Measurements from ENCODE around the gene FURIN.
A peak's percentile ranks its signal among the peaks of the same experiment; 100 is the strongest.
"Not testable (repeated sequence)": the region's sequence is repeated elsewhere in the genome, so short reads cannot be mapped to it uniquely, and the experiment has no call there.

FURIN gene

DNA sequence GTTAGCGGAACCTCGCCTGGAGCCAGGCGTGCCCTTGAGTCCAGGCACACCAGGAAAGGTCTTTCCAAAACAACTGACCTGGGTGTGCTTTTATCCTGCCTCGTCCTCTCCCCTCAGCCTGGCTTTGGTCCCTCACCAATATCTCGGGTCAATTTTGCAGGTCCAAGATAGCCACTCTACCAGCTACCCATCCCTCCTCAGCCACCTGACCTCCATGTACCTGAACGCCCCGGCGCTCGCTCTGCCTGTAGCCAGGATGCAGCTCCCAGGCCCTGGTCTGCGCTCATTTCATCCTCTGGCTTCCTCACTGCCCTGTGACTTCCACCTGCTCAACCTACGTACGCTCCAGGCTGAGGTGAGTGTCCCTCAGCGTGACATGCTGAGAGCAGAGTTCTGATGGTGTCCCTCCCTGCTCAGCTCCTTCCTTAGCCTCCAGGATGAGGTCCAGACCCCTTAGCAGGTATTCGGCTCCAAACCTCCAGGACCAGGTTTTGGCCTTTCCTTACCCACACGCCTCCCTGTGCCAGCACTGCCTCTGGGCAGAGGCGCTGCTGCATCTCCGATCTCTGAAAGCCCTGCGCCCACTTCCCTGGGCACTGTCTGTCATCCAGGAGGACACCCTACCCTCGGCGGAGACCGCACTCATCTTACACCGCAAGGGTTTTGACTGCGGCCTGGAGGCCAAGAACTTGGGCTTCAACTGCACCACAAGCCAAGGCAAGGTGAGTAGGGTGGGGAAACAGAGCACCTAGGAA is 49.8 kb downstream of the FURIN start:
- no peak for DNase-seq

DNA sequence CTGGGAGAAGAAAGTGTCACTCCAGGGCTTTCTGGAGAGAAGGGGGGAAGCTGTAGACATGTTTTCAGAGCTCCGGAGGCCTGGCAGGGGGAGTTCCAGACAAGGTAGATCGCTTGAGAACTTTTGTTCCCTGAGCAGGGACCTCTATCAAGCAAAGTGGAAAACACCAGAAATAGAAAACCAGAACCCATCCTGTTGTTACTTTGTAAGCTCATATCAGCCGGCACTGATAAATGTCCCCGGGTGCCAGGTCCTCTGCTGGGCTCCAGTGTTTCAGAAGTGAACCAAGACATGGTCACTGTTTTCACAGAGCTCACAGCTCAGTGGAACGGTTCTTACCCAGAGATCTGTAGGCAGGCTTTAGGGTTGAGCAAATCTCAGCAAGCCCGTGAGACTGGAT is 50.4 kb downstream of the FURIN start:
- no peak for DNase-seq

DNA sequence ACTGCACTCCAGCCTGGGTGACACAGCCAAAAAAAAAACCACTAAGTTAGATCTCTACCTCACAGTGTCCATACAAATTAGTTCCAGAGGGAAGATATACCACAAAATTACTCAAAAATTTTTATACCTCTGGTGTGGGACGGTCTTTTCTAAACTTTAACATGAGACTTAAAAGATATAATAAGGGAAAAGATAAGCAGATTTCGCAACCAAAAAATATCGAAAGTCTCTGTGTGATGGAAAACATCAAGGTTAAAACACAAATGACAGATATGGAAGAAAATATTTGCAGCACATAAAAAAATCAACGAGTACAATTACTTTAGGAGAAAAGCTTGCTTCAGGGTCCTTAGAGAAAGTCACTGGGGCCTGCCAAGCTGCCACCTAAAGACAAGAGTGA is 53.5 kb downstream of the FURIN start:
- DNase-seq = no peak

DNA sequence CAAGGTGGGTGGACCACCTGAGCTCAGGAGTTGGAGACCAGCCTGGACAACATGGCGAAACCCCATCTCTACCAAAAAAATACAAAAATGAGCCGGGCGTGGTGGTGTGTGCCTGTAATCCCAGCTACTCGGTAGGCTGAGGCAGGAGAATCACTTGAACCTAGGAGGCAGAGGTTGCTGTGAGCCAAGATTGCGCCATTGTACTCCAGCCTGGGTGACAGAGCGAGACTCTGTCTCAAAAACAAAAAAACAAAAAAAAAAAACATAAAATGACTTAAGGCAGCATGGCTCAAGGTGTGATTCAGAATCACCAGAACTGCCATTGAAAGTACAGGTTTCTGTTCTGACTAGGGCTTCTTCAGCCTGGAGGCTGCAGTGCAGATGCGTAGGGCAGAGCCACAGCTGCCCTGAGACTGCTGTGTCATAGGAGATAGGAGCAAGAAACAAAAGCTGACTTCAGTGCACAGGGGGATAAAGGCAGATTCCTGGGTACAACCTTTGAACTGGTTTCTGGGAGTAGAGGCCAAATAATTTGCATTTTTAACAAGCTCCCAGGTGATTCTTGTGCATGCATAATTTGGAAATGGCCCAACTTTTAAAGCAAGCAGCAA is 54.4 kb downstream of the FURIN start:
- DNase-seq = not testable (repeated sequence)

DNA sequence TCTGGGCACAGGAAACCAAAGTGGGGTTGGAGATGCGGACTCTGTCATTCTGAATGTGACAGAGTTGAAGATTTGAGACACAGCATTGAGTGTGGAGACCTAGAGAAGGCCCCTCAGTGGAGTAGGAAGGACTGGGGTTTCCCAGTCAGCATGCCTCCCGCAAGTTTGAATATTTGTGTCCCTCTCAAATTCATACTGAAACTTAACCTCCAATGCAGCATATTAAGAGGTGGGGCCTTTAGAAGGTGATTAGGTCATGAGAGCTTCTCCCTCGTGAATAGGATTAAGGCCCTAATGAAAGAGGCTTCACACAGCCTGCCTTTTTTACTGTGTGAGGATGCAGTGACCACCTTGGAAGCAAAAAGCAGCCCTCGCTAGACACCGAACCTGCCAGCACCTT is 56.0 kb downstream of the FURIN start:
- DNase-seq = no peak

DNA sequence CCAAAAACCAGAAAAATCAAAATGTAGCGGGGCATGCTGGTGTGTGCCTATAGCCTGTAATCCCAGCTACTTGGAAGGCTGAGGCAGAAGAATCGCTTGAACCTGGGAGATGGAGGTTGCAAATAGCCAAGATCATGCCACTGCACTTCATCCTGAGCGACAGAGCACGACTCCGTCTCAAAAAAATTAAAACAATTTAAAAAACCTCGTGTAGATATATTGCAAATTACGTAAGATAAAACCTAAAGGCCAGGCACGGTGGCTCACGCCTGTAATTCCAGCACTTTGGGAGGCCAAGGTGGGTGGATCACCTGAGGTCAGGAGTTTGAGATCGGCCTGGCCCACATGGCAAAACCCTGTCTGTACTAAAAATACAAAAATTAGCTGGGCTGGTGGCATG is 58.4 kb downstream of the FURIN start:
- not testable (repeated sequence) for DNase-seq

DNA sequence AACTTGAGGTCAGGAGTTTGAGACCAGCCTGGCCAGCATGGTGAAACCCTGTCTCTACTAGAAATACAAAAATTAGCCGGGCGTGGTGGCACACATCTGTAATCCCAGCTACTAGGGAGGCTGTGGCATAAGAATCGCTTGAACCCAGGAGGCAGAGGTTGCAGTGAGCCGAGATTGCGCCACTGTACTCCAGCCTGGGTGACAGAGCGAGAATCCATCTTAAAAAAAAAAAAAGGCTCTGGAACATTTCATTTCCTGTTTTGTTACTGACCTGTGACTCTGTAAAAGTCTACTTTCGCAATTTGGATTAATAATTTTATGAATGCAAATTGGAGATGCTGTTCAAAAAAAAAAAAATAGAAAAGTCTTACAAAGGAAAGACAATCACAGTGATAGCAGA is 59.7 kb downstream of the FURIN start:
- DNase-seq = peak; percentile 61

DNA sequence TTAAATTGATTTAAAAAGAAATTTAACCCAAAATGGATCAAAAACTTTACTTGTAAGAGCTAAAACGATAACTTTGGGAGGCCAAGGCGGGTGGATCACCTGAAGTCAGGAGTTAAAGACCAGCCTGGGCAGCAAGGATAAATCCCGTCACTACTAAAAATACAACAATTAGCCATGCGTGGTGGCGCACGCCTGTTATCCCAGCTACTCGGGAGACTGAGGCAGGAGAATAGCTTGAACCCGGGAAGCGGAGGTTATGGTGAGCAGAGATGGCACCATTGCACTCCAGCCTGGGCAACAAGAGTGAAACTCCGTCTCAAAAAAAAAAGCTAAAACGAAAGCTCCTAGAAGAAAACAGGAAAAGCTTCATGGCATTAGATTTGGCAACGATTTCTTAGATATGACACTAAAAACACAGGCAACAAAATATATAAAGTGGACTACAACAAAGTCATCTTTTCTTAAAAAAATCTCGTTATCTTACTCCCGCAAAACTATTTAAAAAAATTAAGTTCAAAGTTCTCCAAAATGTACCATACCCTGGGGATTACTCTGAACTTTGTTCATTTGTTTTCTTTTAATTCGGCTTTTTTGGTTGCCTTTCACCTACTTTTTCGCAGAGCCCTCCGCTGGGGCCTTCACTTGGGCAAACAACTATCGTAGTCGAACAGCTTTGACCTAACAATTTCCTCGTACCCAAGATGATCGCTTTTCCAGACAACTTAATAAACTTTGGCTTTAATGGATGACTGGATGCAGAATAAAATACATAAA is 61.0 kb downstream of the FURIN start:
- peak; percentile 63 for DNase-seq

DNA sequence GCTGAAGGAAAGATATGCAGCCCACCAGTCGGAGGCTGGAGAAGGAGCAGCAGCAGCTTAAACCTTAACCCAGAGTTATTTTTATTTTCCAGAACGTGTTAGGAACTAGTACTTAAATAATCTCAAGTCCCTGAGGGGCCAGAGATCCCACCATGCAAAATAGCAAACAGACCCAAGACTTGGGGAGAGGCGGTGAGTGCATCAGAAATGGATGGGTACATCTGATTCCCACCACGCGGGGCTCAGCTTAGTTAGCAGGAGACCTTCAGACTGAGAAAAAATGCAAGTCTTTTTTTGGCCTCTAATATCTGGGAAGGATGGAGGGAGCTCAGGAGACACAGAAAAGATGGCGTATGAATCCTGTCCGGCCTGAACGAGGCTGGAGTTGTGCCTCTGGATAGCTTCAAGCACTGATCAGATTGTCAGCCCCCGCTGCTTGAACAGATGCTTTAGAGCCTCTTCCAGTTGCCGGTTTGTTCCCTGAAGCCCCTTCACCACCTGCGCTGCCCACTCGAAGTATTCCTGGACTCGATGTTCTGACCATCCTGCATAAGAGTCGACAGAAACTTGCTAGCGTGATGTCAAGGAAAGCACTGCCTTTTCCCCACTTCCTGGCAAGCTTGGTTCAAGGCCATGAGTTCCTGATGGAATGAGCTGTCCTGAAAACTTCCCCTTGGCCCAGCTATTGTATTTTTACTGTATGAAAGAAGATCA is 62.6 kb downstream of the FURIN start:
- peak; percentile 52 for DNase-seq

DNA sequence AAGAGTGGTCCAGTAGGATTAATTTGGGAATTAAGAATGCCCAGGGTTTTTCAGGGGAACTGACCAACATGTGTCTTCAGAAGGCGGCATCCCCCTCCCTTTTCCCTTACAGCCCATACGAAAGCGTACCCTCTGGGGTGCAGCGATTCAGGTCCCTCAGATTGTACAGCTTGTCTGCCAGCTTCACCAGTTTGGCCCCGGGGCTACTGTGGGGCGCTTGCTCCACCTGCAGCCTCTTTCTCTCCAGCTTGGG is 63.1 kb downstream of the FURIN start:
- DNase-seq = no peak

DNA sequence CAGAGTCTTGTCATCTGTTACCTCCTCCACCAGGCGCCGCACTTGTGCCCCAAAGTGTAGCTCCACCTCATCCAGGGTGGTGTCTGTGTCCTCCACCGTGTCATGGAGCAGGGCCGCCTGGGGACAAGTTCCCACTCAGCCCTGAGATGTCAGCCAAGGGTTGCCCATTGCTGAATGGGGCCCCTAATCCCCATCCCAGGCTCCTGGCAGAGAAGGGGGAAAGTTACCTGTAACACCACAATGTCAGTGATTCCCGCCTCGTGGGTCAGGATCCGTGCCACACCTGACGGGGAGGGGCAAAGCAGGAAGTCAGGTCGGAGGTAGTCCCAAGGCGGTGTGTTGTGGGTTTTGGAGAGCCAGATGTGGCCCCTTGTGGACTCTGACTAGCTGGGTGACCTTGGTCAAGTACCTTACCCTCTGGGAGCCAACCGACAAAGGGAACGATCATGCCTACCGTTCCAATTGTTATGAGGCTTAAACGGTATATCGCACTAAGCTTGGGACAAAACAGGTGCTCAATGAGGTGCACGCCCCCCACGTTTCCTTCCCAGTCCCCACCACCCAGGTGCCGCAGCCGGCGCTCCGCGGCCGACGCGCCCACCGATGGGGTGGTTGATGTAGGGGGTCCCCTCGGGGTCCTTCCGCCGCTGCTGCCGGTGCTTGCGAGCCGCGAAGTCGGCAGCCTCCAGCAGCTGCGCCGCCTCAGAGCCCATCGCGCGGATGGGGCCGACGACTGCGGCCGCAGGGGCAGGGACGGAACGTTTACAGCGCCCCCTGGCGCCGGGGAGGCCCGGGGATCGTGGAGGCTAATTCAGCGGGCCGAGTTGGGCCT is 63.7 kb downstream of the FURIN start, which contains the start of gene HDDC3:
Gene HDDC3 (minus strand): TSS at position 722 of the 832 bp plus-strand sequence. CDS start 9 bp downstream, at position 713.
- peak; percentile 94 for DNase-seq

DNA sequence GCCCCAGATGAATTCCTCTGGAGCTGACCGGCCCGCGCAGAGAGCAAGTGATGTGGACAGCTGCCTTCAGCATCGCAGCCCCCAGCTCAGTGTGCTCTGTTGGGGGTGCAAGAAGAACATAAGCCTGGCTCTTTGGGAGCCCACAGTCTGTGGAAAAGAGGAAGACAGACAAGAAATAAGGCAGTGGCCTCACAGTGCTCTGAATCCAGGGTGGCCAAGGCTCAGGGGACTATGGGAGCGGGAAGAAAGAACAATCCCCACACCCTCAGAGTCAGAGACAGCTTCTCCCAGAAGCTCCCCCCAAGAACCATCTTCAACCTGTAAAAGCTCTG is 64.2 kb downstream of the FURIN start:
- DNase-seq = no peak
